Left ventricle myocardium superior (tissue), 1 donor: ENCODE results near the gene RSBN1. TPM values are rescaled to one million over a fixed set of nuclear protein-coding genes. Genes with fewer than 3 reads are reported as not detected.
A peak's percentile ranks its signal among the peaks of the same experiment; 100 is the strongest.

Experiments used
- ATAC-seq: fragments of 200-7000 bp; cut with Tn5 transposase; one replicate; pipeline ENCODE4 v1.9.1; 2020; ENCODE audit warnings: mild to moderate bottlenecking, moderate library complexity
- DNase-seq: peaks from one replicate; pipeline ENCODE4 v3.0.0-alpha.2; 2020
- intact Hi-C: fragments of 100-400 bp; cut with micrococcal nuclease; formaldehyde crosslinking; loops from one replicate; pipeline ENCODE4 v1.11.0; 2022
- total RNA-seq: library from RNA; stranded (reverse); fragmentation: NEBNext Ultra II Directional; extraction: Animal tissue kit (Norgen Biotek cat#: 25700); gene quantifications from one replicate; pipeline ENCODE4 v1.2.1, GENCODE V29; 2021
- donor health status: DM: no; HTN: yes; CAD: no; lungs with severe emphysema.

RSBN1 gene
- total RNA-seq, 1 donor from 2014 or later = 11.6 TPM

DNA sequence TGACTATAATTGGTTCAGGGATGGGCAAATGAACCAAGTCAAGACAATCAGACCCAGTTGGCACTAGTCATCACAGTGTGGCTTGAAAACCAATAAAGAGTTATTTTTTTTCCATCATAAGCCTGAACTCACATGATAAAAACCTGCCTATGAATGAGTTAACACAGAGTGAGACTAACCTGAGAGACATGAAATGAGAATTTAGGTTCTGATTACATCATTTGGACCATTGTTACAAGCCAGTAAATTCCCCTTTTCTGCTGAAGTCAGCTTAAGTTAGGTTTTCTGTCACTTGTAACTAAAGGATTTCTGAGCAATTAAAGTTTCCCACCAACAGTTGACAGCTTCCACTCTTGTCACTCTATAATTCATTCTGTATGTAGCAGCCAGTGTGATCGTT, 9.6 kb upstream of the RSBN1 start:
- ATAC-seq = no peak
- intact Hi-C loops = loop anchor here (10.0 kb wide), 1 partner anchor 723 kb away; no protein-coding TSS in a partner anchor

DNA sequence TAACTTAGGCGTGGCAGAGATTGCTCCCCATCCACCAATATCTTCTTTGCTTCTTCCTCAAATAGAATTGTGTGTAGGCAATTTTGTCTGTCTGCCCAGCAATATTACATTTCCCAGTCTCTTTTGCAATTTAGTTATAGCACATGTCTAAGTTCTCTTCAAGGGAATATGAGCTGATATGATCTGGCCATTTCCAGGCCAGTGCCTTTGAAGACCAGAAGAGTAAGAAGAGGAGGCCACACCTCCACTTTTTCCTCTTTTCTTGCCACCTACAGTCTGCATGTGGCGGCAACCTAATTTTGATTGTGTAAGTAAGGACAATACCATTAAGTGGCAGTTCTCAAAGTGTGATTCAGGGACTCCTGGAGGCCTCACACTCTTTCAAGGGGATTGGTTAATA, 6.3 kb upstream of the RSBN1 start:
- intact Hi-C loops = loop anchor here (10.0 kb wide), 1 partner anchor 64 kb away; the partner anchor contains the start of gene PHTF1
- DNase-seq (no peak), ATAC-seq (no peak)

More for the DNA sequence above, 9.6 kb upstream of the RSBN1 start:
- no peak for DNase-seq

DNA sequence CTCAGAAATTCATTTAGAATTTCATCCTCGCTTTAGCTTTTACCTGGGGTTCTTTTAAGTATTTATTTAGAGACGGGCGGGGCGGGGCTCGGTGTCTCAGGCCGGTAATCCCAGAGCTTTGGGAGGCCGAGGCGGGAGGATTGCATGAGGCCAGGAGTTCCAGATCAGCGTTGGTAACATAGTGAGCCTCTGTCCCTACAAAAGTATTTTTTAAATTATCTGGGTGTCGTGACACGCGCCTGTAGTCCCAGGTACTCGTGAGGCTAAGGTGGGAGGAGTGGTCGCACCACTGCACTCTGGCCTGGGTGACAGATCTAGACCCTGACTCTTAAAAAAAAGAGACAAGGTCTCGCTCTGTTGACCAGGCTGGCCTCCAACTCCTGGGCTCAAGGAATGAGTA, 942 bp upstream of the RSBN1 start:
- DNase-seq (no peak), ATAC-seq (no peak)
- intact Hi-C loops = loop anchor here (10.0 kb wide), 1 partner anchor 58 kb away; the partner anchor contains the start of gene PHTF1

DNA sequence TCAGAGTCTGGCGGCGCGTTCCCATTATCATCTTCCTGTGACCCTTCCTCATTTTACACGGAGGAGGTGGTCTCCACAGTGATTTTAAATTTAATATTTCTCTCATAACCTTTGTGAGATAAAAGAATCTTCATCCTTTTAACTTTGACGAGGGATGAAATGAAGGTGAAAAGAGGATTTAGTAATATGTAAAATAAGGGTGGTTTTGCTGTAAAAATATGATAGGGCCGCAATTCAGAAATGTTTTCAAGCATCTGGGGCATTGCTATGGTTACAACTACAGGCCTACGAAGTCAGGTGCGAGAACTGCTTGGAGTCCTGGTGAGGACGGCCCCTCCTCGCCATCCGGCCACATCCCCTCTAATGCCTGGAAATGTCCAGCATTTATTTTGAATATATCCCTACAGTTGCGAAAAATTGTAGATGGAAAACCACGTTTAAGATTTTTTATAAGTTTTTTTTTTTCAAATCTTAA, 422 bp upstream of the RSBN1 start:
- peak; percentile 37 for DNase-seq
- no peak for ATAC-seq
- intact Hi-C loops = loop anchor here (10.0 kb wide), 1 partner anchor 58 kb away; the partner anchor contains the start of gene PHTF1

DNA sequence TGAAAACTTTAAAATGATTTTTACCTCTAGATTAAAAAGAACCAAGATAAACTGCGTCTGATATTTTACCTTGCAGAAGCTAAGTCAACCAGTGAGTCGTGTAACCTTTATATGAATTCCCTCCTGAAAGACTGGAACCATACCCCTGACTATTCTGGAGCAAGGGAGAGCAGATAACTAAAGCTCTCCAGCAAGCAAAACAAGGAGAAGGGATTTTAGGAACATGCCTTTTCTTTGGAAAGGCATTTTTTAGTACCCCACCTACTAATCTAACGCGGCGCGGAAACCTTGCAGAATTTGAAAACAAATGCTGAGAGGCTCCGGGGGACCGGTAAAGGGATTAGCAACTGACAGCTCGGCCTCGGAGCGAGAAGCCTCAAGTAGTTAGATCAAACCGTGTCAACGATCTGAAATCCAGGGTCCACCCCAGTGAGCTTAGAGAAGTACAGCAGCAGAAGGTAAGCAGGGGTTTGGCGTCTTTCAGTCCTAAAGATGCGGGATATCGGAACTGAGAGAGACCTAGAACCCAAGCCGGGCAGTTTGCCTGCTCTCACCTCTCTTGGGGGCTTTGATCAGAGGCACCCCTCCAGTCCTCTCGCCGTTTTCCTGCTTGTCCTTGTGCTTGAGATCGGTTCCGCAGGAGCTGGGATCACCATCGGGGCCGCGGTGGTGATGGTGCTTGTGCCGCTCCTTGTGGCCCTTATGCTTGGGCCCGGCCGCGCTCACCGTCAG, 954 bp downstream of the RSBN1 start:
- peak; percentile 51 for ATAC-seq
- DNase-seq = no peak
- intact Hi-C loops = loop anchor here (10.0 kb wide), 1 partner anchor 57 kb away; the partner anchor contains the start of gene PHTF1

DNA sequence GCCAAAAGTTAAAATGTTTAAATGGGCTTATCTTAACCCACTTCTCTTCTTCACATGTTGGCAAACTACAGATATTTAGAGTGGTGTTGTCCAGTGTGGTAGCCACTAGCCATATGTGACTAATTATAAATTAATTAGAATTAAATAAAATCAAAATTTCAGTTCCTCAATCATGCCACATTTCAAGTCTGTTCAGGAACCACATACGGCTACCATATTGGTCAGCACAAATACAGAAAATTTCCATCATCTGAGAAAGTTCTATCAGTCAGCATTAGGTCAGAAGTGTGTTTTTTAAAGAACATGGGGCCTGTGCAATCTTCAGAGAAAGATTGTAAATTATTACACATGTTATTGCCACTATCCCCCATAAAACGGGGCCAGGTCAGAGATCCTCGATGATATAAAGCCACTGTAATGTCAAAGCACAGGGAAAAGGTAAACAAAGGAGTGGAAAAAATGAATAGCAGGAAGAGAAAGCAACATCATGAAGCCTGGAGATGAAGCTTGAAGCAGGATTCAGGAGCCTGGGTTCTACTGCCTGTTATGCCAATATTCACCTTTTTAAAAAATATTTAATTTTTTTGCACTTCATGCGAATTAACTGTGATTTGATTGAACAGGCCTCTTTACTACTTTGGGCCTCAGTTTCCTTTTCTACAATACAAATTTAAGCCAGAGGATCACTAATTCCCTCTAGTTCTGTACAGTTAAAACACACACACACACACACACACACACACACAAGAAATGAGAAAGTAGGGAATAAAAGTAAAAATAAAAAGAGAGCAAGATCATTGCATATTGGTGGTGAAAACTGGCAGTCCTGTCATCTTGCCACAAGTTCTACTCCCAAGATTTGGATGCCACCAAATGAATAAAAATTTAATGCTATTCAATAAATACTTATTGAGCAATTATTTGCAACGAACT, 2.3 kb downstream of the RSBN1 start:
- intact Hi-C loops = loop anchor here (10.0 kb wide), 1 partner anchor 55 kb away; the partner anchor contains the start of gene PHTF1
- no peak for DNase-seq
- no peak for ATAC-seq

DNA sequence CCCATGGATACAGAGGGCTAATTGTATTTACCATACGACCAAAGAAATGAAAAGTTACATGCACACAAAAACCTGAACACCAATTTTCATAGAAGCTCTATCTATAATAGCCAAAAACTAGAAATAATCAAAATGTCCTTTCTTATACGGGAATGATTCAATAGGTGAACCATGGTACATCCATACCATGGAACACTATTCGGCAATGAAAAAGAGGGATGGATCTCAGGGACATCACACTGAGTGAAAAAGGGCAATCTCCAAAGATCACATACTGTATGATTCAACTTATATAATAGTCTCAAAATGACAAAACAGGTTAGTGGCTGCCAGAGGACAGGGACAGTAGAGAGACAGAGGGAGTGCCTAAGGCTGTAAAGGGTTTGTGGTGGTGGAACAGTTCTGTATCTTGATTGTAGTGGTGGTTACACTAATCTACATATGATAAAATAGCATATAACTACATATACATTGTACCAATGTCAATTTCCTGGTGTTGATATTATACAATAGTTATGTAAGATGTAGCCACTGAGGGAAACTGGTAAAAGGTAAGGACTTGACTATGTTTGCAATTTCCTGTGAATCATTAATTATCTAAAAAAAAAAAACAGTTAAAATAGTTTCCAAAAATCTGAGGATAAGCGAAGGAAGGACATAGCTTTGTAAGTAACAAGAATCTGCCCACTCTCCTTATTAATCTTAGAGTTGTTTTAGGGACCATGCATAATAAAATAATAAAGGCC, 3.7 kb downstream of the RSBN1 start:
- ATAC-seq (no peak), DNase-seq (no peak)
- intact Hi-C loops = no loop called here

DNA sequence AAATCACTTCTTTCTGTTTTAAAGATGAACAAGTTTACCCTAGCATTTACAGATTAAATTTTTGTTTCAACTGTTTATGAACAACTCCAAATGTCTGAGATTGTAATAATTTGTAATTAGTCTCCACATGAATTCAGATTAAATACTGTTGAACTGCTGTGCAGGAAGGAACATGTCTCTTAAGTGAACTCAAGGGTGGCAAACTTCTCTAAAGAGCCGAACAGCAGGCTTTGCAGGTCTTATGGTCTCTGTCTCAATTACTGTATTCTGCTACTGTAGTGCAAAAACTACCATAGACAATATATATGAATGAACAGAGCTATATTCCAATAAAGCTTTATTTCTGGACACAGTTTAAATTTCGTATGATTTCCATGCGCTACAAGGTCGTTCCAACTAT, 6.6 kb downstream of the RSBN1 start:
- no peak for ATAC-seq
- no peak for DNase-seq
- intact Hi-C loops = no loop called here

DNA sequence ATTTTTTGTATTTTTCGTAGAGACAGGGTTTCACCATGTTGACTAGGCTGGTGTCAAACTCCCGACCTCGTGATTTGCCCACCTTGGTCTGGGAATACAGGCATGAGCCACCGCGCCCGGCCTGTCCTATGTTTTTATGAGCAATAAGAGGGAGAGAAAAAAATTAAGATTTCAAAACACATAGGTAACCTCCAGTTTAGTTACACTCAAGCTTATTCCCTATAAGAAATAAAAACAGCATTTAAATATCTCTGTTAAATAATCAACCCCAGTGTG, 7.1 kb downstream of the RSBN1 start:
- ATAC-seq (no peak), DNase-seq (no peak)
- intact Hi-C loops = no loop called here

DNA sequence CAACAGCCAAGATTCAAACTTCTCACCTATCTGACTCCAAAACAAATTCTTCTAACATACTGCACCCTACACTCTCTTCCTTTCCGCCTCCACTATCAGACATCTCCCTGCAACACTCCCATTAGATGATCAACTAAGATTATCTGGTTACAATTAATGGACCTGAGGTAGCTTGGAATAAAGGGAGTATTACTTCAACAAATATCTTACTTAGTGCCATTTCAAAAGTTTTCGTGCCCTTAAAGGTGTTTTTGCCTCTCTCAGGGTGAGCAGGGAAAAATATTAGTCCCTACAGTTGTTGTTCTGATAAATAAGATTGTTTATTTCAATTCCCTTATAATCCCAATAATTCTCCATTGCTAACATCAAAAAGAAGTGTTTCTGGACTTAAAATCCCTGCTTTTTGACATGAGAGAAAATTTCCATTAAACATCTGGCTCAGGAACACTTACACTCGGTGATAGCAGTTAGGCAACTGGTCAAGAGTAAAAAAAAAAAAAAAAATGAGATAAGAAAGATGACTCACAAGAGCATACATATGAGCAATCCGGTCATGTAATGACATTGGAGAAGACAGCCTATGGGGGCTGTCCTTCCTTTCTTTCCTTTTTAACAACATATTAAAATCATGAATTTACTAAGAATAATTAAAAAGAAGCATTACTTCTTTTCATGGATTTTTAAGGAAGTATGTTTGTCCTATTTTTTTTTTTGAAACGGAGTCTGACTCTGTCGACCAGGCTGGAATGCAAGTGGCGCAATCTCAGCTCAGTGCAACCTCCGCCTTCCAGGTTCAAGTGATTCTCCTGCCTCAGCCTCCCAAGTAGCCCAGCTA, 7.6 kb downstream of the RSBN1 start:
- DNase-seq (no peak), ATAC-seq (peak; percentile 88)
- intact Hi-C loops = no loop called here

DNA sequence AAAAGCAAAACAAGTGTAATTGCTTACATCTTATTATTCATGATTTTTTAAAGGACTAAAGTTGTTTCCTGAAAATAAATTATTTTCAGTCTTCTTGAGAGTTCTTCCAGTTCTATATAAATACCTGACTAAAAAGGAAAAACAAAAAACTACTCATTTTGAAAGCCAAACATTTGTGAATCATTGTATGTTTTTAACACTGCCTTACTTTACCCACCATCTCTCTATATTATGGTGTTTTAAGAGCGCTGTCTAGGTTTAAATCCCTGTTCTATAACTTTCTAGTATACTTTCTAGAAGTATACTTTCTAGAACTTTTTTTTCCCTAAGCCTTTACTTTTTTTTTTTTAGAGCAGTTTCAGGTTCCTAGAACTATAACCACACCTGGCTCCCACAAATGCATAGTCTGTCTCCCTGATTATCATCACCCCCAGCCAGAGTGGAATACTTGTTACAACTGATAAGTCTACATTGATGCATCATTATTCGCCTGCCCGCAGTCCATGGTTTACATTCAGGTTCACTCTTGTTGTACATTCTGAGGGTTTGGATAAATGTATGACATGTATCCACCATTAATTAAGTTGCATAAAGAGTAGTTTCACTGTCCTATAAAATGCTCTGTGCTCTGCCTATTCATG, 9.8 kb downstream of the RSBN1 start:
- intact Hi-C loops = no loop called here
- ATAC-seq (no peak), DNase-seq (no peak)

DNA sequence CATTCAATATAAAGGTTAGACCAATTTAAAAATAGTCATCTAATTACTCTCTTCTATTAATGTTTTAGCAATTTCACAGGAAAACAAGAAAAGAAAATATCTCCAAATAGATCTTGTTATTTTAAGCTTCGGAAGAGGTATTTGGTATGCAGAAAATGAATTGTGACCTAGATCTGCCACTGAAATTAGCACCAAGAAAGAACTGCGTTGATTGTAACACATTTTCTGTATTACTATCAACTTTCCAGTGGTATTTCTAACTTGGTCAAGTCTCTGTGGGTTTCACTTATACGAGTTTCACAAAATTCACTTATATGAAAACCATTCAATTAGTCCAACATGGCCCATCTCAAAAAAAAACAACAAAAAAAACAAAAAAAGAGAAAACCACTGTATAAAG, 11.8 kb downstream of the RSBN1 start:
- intact Hi-C loops = no loop called here
- DNase-seq (no peak), ATAC-seq (no peak)

DNA sequence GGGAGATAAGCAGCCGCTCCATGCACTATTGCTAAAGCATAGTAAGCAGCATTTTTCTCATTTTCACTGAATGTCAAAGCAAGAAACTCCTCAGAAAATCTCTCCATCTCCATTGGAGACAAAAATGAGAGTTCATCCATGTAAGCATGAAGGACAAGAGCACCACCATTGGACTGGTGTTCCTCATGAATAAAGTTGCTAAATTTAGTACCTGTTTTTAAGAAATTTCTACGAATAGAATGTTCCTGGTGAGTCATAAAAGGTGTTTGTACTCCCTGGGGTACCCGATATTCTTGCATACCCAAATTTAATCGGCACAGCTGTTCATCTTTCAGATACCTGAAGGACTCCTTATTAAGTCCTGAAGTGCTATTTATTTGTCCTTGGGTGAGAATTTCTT, 14.8 kb downstream of the RSBN1 start:
- intact Hi-C loops = no loop called here
- no peak for DNase-seq
- no peak for ATAC-seq

DNA sequence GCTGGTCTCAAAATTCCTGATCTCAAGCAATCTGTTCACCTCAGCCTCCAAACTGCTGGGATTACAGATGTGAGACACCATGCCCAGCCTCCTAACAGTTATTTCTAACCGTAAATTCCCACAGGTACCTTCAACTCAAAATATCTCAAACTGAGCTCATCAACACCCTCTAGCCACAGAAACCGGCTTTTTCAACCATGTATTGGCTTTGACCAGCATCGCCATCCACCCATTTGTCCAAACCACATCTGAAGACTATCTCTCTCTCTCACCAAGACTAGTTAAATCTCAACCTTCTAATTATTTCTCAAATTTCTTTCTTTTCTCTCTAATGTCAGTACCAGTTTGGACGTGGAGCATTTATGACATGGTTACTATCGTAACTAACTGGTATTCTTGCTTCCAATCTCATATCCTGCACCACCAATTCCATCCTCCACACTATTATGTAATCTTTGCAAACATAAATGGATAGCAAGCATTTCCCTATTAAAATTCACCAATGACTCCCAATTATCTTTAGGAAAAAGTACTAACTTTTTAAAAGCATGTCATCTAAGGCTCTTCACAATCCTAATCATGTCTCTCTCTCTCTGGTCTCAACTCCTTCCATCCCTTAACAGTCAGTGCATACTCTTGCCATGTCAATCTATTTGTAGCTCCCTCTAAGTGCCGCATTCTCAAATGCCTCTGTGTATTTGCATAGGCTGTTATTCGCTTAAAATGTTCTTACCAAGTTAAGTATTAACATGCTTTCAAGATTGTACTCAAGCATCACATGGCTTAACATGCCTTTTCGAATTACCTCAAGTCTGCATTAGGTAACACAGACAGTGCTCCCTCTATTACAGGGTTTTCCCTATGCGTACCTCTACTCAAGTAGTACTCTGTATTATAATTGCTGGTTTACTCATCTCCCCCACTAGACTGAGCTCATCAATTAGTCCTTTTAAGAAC, 18.1 kb downstream of the RSBN1 start:
- intact Hi-C loops = no loop called here
- peak; percentile 87 for ATAC-seq
- DNase-seq = no peak

DNA sequence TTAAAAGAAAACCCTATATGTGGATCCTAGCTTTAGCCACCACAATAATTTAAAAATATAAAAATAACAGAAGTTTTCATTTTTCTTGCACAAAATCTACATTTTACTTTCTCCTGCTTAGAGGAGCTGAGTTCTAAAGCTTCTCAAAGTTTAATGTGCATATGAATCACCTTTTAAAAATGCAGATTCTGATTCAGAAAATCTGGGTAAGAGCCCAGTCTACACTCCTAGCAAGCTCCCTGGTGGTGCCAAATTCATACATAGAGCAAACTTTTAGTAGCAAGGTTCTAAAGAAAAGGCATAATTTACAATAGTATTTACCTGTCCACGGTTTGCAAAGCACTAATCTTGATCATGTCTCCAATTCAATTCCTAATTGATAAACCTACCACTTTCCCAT, 19.3 kb downstream of the RSBN1 start:
- intact Hi-C loops = no loop called here
- DNase-seq (no peak), ATAC-seq (no peak)

DNA sequence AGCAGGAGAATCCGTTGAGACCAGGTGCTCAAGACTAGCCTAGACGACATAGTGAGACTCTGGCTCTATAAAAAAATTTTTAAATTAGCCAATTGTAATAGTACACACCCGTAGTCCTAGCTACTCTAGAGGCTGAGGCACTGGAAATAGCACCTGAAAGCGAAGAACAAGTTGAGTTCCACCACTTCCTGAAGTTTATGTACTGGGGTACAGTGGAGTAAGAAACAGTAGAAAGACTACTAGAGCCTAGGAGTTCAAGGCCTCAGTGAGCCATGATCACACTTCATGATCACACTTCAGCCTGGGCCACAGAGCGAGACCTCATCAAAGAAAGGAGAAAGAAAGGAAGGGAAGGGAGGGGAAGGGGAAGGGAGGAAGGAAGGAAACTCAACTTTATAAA, 19.8 kb downstream of the RSBN1 start:
- ATAC-seq = no peak
- no peak for DNase-seq
- intact Hi-C loops = no loop called here

DNA sequence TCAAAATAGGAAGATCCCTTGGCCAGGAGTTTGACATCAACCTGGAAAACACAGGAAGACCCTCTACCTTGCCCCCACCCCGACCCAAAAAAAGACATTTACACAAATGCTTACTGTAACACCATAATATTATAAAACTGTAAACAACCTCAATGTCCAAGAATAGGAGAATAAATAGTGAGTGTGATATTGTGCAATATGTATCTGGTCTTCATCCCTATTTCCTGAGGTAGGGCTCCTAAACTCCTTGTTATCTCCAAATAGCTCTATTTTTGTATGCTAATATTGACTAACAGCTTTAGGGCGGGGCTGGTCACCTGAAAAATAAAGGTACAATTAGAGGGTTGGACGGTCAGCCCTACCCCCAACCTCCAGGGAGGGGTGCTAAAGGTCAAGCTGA, 23.5 kb downstream of the RSBN1 start:
- intact Hi-C loops = no loop called here
- no peak for ATAC-seq
- no peak for DNase-seq
